ENCODE measurements around the gene FMOD.
A peak's percentile ranks its signal among the peaks of the same experiment; 100 is the strongest.
"Not testable (repeated sequence)": the region's sequence is repeated elsewhere in the genome, so short reads cannot be mapped to it uniquely, and the experiment has no call there.

The FMOD gene

DNA sequence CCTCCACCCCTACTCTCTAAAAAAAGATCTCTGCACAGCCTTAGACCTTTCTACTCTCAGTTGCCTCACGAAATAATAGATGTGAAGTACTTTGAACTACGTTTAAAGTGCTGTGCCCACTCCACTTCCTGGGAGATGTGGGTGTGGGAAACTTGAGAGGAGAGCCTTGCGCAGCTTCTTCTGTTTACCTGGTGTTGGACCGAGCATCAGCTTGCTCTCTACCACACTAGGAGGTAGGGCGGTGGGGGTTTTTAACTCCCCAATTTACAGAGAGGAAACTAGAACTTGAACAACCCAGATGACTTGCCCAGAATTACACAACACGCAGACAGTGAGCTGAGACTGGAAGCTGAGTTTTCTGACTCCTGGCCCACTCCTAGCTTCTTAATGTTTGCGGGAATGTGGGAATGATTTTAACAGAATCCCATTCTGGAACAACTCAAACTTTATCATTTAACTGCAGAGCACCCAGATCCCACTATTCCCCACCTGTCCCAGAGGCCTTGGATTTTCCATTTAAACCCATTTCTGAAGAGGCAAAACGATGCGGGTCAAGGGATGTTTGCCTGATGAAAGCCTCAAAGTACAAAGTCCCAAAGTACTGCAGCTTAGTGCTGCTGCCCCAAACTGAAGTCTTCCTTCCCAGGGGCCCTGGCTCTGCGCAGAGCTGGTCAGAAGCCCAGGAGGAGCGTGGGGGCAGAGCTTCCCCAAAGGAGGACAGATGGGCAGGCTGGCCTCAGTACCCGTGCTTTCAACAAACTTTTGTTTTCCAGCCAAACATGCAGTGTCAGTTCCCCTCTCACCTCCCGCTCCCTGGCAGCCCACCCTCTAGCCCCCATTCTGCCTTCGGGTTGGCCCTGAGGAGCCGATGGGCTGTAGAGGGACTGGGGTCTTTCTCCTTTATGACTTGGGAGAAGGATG lies 26.6 kb downstream of the FMOD start:
- H3K9me3 Mint-ChIP-seq: no peaks in the 10 kb centered on the region
- no peaks in the 10 kb centered on the region for H3K27me3 Mint-ChIP-seq
- H3K36me3 Mint-ChIP-seq: no peaks in the 10 kb centered on the region
- peaks cover 93% of the 10 kb centered on the region for H3K4me1 Mint-ChIP-seq
- ATAC-seq: peak; percentile 1
- peak overlapping the region; percentile 93 for H3K27ac Mint-ChIP-seq
- peak overlapping the region; percentile 83 for H3K4me3 Mint-ChIP-seq

DNA sequence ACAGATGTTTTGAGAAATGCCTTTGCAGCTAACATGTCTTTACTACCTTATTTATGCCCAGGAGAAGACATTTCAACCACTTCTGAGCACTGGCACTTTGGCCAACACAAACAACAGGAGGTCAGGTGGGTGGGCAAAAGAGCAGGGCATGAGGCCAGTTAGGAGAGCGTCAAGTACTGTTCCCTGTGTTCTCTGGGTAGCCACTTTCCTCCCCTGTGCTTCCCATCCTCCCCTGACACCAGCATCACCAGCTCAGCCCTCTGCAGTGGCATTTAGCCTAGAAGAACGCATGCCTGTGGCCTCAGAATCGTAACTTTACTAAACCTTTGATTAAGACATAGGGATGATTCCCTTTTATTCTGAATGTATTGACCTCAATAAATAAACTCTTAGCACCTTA lies 27.3 kb downstream of the FMOD start:
- Mint-ChIP-seq H3K4me1 (peaks cover 95% of the 10 kb centered on the region), H3K36me3 (peaks cover 6% of the 10 kb centered on the region), H3K9me3 (no peaks in the 10 kb centered on the region), H3K27ac (peak overlapping the region; percentile 93), H3K27me3 (no peaks in the 10 kb centered on the region), H3K4me3 (peak overlapping the region; percentile 30)
- no peak for ATAC-seq

DNA sequence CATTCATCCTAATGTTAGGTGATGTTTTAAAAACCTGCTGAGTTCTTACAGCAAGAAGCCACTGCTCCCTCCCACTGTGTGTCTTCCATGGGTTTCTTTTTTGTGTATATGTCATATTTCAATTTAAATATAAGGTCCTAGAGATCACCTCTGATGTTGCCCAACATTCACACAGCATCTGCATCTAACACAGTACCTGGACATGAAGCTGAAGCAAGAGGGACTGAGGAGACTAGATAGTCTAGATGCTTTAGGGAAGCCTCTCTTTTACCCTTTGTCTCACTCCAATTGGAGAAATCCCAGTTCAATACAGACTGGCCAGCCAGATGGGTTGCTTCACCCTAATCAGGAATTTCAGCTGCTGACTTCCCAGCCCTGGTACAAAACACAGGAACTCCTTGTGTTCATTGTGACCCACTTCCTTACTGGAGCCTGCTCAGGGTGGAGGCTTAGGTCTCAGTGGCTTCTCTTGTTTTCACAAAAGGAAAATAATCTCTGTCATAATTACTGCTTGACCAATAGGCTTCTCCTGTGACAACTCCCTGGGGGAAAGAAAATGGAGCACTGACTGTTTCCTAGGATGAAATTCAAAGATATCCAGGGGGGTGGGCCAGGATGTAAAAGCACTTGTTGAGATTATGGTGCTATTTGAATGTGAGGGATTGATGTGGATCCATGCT lies 28.3 kb downstream of the FMOD start:
- no peaks in the 10 kb centered on the region for H3K9me3 Mint-ChIP-seq

DNA sequence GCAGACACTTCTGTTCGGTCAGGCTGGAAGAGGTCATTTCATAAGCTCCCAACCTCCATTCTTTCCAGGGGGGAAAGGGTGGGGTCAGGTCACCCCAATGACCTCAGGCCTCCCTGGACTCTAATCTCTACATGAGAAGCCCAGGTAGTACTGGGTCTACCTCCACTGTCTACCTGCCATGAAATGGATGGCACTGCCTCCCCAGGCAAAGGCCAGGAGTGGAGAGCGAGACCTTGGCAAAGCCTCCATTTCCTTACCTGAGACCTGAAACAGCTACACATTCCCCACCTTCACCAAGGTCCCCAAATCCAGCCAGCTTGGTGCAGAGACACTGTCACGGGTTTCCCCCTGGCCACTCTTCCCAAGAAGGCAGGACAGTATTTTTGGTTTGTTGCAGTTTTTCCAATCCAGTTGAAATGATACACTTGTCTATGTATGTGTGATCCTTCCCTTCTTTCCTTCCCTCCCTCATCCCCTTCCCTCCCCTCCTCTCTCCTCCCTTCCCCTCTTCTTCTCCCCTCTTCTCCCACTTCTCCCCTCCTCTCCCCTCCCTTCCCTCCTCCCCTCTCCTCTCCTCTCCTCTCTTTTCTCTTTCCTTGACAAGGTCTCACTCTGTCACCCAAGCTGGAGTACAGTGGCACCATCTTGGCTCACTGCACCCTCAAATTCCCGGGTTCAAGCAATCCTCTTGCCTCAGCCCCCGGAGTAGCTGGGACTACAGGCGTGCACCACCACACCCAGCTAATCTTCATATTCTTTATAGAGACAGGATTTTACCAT lies 29.5 kb downstream of the FMOD start:
- Mint-ChIP-seq H3K4me3 (peak overlapping the region; percentile 38), H3K27ac (peak overlapping the region; percentile 93)
- ATAC-seq: no peak

More for the DNA sequence above, 28.3 kb downstream of the FMOD start:
- peak overlapping the region; percentile 93 for H3K27ac Mint-ChIP-seq
- no peak for ATAC-seq
- H3K4me1 Mint-ChIP-seq: peaks cover 98% of the 10 kb centered on the region
- H3K27me3 Mint-ChIP-seq: no peaks in the 10 kb centered on the region
- peaks cover 6% of the 10 kb centered on the region for H3K36me3 Mint-ChIP-seq
- no peak overlapping the region for H3K4me3 Mint-ChIP-seq

DNA sequence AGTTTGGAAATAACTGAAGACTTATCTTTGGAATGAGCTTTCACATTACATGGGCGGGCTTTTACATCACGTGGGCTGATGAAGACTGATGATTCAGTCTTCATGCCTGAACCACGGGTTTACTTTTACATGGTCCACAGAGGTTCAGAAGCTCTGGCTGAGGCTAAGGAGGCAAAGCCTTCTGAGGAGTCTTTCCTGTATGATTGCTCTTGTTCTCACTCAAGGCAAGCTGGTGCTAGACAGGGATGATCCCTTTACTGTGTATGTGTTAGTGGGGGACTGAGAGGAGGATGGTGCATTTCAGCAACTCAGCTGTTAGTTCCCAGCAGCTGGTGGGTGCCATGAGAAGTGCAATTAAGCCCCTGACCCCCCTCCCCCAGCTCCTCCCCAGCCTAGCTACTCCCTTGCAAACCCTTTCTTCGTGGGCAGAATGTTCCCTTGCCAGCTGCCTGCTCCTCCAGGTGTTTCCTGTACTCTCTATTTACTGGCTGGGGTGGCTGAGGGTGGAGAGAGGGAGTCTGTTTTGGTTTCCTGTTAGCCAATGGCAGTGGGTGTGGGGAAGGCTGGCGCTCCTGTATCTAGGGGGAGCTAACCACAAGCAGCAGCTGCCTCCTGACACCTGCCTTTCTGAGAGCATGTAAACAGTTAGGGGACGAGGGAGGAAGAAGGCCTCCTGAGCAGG lies 30.2 kb downstream of the FMOD start:
- Mint-ChIP-seq H3K4me1 (peaks cover 94% of the 10 kb centered on the region), H3K27me3 (no peaks in the 10 kb centered on the region), H3K27ac (peak overlapping the region; percentile 93), H3K9me3 (no peaks in the 10 kb centered on the region), H3K4me3 (peak overlapping the region; percentile 38), H3K36me3 (peaks cover 6% of the 10 kb centered on the region)
- peak; percentile 80 for ATAC-seq

More for the DNA sequence above, 29.5 kb downstream of the FMOD start:
- no peaks in the 10 kb centered on the region for H3K27me3 Mint-ChIP-seq
- peaks cover 97% of the 10 kb centered on the region for H3K4me1 Mint-ChIP-seq
- peaks cover 6% of the 10 kb centered on the region for H3K36me3 Mint-ChIP-seq
- no peaks in the 10 kb centered on the region for H3K9me3 Mint-ChIP-seq

DNA sequence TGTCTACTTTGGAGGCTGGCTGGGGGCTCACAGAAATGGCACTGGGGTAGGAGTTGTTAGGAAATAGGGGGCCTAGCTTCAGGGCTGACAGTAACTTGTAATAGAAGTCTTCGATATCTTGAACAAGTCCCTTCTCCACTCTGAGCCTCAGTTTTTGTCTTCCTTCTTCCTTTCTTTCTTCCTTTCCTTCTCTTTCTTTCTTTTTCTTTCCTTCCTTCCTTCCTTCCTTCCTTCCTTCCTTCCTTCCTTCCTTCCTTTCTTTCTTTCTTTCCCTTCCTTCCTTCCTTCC lies 32.7 kb downstream of the FMOD start:
- peaks cover 17% of the 10 kb centered on the region for H3K36me3 Mint-ChIP-seq
- no peak overlapping the region for H3K4me3 Mint-ChIP-seq
- no peaks in the 10 kb centered on the region for H3K27me3 Mint-ChIP-seq
- ATAC-seq: no peak
- peaks cover 3% of the 10 kb centered on the region for H3K9me3 Mint-ChIP-seq
- peak overlapping the region; percentile 93 for H3K27ac Mint-ChIP-seq
- H3K4me1 Mint-ChIP-seq: peaks cover 84% of the 10 kb centered on the region

DNA sequence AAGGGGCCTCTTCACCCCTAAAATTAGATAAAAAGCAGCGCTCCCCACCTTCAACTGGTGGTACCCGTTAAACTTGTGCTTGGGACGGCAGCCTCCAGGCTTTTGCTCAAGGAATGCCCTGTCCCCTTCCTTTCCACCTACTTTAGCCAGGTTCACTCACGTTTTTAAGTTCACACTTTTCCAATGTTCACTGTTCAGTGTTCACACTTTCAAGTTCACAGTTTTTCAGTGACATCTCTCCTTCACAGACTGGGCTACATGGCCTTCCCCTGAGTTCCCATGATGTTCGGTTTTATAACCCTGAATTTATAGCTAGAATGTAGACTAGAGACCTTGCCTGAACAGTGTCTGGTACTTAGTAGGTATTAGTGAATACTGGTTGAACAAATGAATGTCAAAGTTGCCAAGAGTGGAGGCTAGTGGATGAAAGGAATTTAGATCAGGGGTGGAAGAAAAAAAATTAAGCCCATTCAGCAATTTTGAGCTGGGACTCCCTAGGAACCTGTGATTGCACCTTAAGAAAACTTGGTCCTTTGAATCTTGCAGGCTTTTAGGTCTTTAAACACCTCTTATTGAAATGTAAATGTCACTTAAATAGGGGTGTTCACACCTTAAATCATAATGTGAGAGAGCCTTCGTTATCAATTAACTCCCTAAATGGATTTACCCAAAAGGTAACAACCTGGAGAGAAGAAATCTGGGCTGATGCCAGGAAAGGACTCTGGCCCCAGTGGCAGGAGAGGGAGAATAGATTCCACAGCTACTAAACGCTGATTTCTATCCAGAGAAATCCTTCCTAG lies 33.3 kb downstream of the FMOD start:
- no peak overlapping the region for H3K4me3 Mint-ChIP-seq
- no peak for ATAC-seq
- H3K36me3 Mint-ChIP-seq: peaks cover 18% of the 10 kb centered on the region
- H3K4me1 Mint-ChIP-seq: peaks cover 79% of the 10 kb centered on the region
- no peaks in the 10 kb centered on the region for H3K27me3 Mint-ChIP-seq
- peak overlapping the region; percentile 93 for H3K27ac Mint-ChIP-seq
- peaks cover 3% of the 10 kb centered on the region for H3K9me3 Mint-ChIP-seq

DNA sequence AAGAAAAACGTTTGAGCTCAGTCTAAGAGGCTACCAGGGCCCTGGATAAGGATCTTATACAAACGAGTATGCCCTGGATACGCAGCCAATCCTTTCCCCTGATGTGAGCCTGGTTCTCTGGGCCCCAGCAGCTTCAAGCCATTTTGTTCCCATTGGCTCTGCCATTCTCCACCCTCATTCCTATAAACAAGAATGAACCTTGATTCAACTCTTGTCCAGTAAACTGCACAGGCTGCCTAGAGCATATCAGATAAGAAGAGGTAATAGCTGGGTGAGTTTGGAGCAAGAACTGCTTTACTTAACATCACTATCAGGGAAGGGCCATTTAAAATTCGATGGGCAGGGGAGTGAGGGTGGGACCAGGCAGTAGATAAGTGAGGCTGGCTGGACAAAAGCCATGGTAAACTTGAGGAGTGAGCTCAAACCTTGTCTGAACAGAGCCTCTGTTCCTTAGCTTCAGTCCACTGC lies 34.3 kb downstream of the FMOD start:
- peaks cover 3% of the 10 kb centered on the region for H3K9me3 Mint-ChIP-seq
- H3K27ac Mint-ChIP-seq: peak overlapping the region; percentile 63
- peaks cover 18% of the 10 kb centered on the region for H3K36me3 Mint-ChIP-seq
- ATAC-seq: no peak
- H3K4me3 Mint-ChIP-seq: no peak overlapping the region
- H3K27me3 Mint-ChIP-seq: no peaks in the 10 kb centered on the region
- H3K4me1 Mint-ChIP-seq: peaks cover 77% of the 10 kb centered on the region

DNA sequence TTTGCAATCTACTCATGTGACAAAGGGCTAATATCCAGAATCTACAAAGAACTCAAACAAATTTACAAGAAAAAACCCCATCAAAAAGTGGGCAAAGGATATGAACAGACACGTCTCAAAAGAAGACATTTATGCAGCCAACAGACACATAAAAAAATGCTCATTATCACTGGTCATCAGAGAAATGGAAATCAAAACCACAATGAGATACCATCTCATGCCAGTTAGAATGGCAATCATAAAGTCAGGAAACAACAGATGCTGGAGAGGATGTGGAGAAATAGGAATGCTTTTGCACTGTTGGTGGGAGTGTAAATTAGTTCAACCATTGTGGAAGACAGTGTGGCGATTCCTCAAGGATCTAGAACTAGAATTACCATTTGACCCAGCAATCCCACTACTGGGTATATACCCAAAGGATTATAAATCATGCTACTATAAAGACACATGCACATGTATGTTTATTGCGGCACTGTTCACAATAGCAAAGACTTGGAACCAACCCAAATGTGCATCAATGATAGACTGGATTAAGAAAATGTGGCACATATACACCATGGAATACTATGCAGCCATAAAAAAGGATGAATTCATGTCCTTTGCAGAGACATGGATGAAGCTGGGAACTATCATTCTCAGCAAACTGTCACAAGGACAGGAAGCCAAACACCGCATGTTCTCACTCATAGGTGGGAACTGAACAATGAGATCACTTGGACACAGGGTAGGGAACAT lies 36.7 kb downstream of the FMOD start:
- H3K27ac Mint-ChIP-seq, ATAC-seq, H3K9me3 Mint-ChIP-seq, H3K27me3 Mint-ChIP-seq, H3K4me3 Mint-ChIP-seq: not testable (repeated sequence)
- peaks cover 78% of the 10 kb centered on the region for H3K4me1 Mint-ChIP-seq
- peaks cover 38% of the 10 kb centered on the region for H3K36me3 Mint-ChIP-seq

DNA sequence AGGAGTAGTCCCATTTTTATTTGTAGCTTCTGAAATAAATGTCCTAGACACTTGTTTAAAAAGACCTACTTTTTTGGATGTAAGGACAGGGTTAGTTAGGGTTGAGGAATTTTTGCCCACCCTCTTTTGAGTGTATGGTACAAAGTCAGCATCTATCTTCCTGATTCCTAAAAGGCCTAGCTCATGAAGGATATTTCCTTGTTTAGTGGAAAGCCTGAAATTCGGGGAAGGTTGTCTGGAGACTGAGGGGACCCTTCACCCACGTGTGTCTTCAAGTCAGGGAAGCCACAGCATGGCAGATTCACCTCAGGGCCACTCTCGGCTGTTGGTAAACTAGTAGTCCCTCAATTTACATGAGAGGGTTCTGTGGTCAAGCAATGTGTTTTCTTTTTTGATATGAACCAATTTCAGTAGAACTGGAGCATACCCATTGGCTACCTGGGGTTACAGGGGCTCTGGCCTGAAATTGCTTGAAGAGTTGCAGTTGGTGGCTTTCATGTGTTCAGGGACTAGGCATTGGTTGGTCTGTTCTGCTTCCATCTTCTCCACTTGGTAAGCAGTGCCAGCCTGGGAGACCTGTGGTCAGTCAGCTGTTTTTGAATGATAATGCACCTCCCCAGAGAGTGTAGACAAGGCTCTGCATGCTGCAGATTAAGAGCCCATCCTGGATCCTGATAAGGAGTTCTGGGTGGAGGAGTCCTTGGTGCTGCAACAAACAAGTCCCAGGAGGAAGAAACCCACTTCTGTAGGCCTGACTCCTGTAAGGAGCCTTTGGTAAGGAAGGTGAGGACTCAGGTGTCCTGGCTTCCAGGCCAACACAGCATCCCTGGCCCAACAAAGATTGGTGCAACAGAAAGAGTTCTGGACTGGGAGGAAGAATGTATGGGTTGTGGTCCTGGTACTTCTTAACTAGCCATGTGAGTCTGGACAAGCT lies 39.3 kb downstream of the FMOD start:
- peaks cover 72% of the 10 kb centered on the region for H3K4me1 Mint-ChIP-seq
- peaks cover 59% of the 10 kb centered on the region for H3K36me3 Mint-ChIP-seq
- H3K27ac Mint-ChIP-seq: peak overlapping the region; percentile 80

DNA sequence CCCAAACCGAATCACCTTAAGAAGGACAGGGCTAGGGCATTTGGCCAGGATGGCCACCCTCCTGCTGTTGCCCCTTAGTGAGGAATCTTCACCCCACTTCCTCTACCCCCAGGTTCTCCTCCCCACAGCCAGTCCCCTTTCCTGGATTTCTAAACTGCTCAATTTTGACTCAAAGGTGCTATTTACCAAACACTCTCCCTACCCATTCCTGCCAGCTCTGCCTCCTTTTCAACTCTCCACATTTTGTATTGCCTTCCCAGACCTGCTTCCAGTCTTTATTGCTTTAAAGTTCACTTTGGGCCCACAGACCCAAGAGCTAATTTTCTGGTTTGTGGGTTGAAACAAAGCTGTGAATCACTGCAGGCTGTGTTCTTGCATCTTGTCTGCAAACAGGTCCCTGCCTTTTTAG lies 42.0 kb downstream of the FMOD start:
- Mint-ChIP-seq H3K9me3 (peaks cover under 1% of the 10 kb centered on the region), H3K4me1 (peaks cover 67% of the 10 kb centered on the region), H3K4me3 (peak overlapping the region; percentile 97), H3K27me3 (no peaks in the 10 kb centered on the region), H3K27ac (peak overlapping the region; percentile 80), H3K36me3 (peaks cover 65% of the 10 kb centered on the region)
- no peak for ATAC-seq

More for the DNA sequence above, 39.3 kb downstream of the FMOD start:
- ATAC-seq: peak; percentile 25
- H3K27me3 Mint-ChIP-seq: no peaks in the 10 kb centered on the region
- H3K9me3 Mint-ChIP-seq: peaks cover 3% of the 10 kb centered on the region
- no peak overlapping the region for H3K4me3 Mint-ChIP-seq

DNA sequence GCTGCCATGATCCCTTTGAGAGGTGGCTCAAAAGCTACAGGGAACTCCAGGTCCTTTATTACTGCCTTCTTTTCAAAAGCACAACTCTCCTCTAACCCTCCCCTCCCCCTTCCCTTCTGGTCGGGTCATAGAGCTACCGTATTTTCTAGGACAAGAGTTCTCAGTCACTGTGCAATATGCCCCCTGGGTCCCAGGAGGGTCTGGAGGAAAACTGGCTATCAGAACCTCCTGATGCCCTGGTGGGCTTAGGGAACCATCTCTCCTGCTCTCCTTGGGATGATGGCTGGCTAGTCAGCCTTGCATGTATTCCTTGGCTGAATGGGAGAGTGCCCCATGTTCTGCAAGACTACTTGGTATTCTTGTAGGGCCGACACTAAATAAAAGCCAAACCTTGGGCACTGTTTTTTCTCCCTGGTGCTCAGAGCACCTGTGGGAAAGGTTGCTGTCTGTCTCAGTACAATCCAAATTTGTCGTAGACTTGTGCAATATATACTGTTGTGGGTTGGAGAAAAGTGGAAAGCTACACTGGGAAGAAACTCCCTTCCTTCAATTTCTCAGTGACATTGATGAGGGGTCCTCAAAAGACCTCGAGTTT lies 42.5 kb downstream of the FMOD start:
- Mint-ChIP-seq H3K9me3 (no peaks in the 10 kb centered on the region), H3K4me1 (peaks cover 67% of the 10 kb centered on the region), H3K27ac (peak overlapping the region; percentile 80), H3K4me3 (peak overlapping the region; percentile 97), H3K27me3 (no peaks in the 10 kb centered on the region), H3K36me3 (peaks cover 60% of the 10 kb centered on the region)
- no peak for ATAC-seq

Data from stimulated activated memory B cell treated with anti-CD40 and anti-IgM and Interleukin-4, amounts not matched to agents 10 μg/mL and 1 μg/mL and 100 μg/mL, for 72 hours (primary cell).